Stimulated activated CD8-positive, alpha-beta memory T cell treated with anti-CD3 and anti-CD28 coated beads, Interleukin-12 subunit alpha, Interleukin-12 subunit beta, amount 100 ng/mL, for 24 hours (primary cell): ENCODE measurements around the gene TMEM219.
"Not testable (repeated sequence)": the region's sequence is repeated elsewhere in the genome, so short reads cannot be mapped to it uniquely, and the experiment has no call there.

Experiments used
- DNase-seq: peaks from one replicate; pipeline ENCODE4 v3.0.0-alpha.2; 2020; ENCODE audit errors: extremely low read depth

Gene TMEM219

GRCh38 chr16:29951625-29952365 is 10.1 kb upstream of the TMEM219 start:
- DNase-seq: no peak

DNA sequence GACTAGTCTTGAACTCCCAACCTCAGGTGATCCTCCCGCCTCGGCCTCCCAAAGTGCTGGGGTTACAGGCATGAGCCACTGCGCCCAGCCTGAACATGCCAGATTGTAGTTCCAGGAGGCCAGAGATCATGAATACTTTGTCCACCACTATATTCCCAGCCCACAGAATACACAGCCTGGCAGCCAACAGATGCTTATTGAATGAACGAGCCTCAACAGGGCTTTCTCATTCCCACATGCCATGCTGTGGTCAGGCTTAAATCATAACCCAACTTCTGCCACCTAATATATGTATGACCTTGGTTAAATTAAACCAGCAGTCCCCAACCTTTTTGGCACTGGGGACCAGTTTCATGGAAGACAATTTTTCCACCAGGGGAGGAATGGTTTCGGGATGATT is 3.1 kb upstream of the TMEM219 start:
- DNase-seq: no peak

GRCh38 chr16:29959293-29959692 is 2.6 kb upstream of the TMEM219 start:
- DNase-seq: no peak

DNA sequence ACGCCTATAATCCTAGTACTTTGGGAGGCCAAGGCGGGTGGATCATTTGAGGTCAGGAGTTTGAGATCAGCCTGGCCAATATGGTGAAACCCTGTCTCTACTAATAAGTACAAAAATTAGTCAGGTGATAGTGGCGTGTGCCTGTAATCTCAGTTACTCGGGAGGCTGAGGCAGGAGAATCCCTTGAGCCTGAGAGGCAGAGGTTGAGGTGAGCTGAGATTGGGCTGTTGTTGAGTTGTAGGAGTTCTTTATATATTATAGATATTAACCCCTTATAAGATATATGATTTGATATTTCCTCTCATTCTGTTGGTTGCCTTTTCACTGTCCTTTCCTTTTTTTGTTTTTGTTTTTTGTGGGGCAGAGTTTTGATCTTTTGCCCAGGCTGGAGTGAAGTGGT is 2.1 kb upstream of the TMEM219 start:
- not testable (repeated sequence) for DNase-seq

GRCh38 chr16:29961127-29961478 is 776 bp upstream of the TMEM219 start:
- DNase-seq: no peak

DNA sequence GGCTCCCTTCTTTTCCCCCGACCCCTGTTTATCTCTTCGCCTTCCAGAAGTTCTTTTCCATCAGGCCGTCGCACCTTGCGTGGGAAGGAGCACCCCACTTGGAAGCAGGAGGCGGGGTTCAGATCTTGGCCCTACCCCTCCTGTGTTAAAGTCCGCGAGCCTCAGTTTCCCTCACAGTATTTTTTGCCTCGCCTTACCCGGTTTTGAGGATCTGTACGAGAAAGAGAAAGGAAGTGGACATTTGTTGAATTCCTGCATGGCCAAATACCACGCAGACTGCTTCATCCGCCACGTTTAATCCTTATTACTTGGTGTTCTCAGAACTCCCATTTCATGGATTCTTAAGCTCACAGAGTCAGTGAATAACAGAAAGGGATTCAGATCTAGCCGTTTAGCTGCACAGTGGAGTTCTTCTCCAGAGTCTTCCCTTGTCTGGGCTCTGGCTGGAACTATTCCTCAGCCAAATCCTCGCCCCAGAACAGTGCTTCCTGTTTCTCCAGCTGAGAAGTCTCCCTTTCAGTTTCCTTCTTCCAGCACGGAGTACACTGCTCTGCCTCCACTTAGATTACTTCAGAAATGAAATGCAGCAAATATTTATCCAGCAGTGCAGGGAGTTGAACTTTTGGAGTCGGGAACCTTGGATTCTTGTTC is 590 bp downstream of the TMEM219 start:
- no peak for DNase-seq

GRCh38 chr16:29963021-29963743 is 1.3 kb downstream of the TMEM219 start:
- no peak for DNase-seq

GRCh38 chr16:29968205-29968604 is 6.3 kb downstream of the TMEM219 start:
- no peak for DNase-seq

DNA sequence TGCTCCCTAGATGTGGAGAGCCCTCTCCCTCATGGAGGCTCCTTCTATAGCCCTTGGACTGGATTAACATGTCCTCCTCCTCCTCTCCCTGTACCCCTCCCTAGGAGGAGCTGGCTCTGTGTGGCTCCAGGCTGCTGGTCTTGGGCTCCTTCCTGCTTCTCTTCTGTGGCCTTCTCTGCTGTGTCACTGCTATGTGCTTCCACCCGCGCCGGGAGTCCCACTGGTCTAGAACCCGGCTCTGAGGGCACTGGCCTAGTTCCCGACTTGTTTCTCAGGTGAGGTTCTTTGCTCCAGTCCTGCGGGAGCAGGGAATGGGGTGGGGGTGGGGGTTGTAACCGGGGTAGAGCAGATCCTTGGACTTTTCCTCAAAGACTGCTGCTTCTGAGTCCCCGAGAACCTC is 9.4 kb downstream of the TMEM219 start:
- no peak for DNase-seq

- no peak for DNase-seq
Observed at GRCh38 chr16:29972500-29972899, 10.6 kb downstream of the TMEM219 start.

- no peak for DNase-seq
Observed at GRCh38 chr16:29972992-29973383, 11.1 kb downstream of the TMEM219 start.

- peak; percentile 95 for DNase-seq
Observed at GRCh38 chr16:29973384-29974246, 11.7 kb downstream of the TMEM219 start, which contains the start of gene TAOK2. TAOK2 (plus strand) TSS chr16:29973868; CDS start chr16:29977773, 3,905 bp downstream.

GRCh38 chr16:29974291-29975133 is 12.6 kb downstream of the TMEM219 start:
- DNase-seq: no peak

DNA sequence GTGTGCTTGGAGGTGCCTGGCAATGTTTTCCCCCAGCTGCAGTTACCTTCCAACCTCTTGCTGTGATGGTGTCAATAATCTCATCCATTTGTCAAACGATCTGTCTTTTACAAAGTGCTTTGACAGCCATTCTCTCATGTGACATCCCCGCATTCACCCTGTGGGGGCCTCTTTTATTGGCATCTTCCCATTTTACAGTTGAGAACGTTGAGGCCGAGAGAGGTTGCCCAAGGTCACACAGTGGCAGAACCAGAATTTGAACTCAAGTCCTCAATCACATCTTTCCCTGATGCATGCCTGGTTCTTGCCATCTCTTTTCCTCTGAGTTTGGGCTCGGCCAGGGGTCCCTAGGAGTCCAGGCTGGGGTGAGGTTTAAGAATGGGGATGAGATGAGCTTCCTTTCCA is 13.3 kb downstream of the TMEM219 start:
- DNase-seq: no peak

GRCh38 chr16:29975811-29976511 is 14.1 kb downstream of the TMEM219 start:
- DNase-seq: no peak

- no peak for DNase-seq
Observed at GRCh38 chr16:29977063-29977825, 15.4 kb downstream of the TMEM219 start.

DNA sequence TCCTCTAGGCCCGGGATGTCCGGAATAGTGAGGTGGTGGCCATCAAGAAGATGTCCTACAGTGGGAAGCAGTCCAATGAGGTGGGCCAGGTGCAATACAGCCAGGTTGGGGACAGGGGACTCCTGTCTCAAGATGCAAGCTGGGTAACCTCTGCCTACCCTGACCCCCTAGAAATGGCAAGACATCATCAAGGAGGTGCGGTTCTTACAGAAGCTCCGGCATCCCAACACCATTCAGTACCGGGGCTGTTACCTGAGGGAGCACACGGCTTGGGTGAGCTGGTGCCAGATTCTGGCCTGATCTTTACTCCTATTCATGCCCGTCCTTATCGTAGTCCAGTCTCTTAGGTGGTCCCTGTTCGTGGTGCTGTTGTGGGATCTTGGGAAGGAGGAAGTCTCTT is 16.2 kb downstream of the TMEM219 start:
- DNase-seq: no peak

DNA sequence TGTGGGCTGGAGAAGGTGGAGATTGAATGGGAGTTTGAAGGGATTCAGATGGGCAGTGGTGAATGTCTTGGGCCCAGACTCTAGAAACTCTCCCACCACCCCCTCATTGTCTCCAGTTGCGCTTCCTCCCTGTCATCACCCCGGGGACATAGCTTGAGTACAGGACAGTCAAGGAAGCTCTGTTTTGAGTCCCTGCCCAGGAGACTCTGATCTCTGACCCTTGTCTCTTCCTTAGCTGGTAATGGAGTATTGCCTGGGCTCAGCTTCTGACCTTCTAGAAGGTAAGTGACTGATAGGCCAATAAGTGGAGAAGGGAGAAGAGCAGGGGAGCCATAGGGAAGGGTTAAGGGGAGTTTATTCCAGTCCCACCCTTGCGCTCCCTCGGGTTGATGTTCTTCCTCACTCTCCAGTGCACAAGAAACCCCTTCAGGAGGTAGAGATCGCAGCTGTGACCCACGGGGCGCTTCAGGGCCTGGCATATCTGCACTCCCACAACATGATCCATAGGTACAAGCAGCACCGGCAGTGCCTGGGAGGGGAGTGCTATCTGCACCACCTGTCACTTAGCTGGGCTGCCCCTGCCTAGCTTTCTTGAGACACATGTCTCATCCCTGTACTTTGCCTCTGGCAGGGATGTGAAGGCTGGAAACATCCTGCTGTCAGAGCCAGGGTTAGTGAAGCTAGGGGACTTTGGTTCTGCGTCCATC is 16.8 kb downstream of the TMEM219 start:
- DNase-seq: no peak
